ENCODE measurements around the gene ANKH.

- TF ChIP-seq, protein P1, sequence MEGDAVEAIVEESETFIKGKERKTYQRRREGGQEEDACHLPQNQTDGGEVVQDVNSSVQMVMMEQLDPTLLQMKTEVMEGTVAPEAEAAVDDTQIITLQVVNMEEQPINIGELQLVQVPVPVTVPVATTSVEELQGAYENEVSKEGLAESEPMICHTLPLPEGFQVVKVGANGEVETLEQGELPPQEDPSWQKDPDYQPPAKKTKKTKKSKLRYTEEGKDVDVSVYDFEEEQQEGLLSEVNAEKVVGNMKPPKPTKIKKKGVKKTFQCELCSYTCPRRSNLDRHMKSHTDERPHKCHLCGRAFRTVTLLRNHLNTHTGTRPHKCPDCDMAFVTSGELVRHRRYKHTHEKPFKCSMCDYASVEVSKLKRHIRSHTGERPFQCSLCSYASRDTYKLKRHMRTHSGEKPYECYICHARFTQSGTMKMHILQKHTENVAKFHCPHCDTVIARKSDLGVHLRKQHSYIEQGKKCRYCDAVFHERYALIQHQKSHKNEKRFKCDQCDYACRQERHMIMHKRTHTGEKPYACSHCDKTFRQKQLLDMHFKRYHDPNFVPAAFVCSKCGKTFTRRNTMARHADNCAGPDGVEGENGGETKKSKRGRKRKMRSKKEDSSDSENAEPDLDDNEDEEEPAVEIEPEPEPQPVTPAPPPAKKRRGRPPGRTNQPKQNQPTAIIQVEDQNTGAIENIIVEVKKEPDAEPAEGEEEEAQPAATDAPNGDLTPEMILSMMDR (IDR thresholded peaks at IDR 0.05), result no peak
- TF ChIP-seq EP300 (IDR thresholded peaks at IDR 0.05) (no peak), POLR2AphosphoS5 (IDR thresholded peaks at IDR 0.05) (no peak), POLR2A (IDR thresholded peaks at IDR 0.05) (no peak)
These were observed 204.3 kb downstream of the ANKH start for GRCh38 chr5:14667290-14667689.
